OCI-LY7 (cell line): Measurements from ENCODE around the gene TGFB1. TPM values are rescaled to one million over a fixed set of nuclear protein-coding genes. Genes with fewer than 3 reads are reported as not detected.
A peak's percentile ranks its signal among the peaks of the same experiment; 100 is the strongest.

Source experiments
- BruUV-seq: library from RNA; stranded (reverse); fragments of 400-500 nt; replicated peaks from 2 replicates; lab custom pipeline; 2021; lab: Mats Ljungman, UMichigan
- CTCF ChIA-PET: fragments of 300-600 bp; sonication (Branson Sonifier 250); formaldehyde crosslinking; loops from one replicate; lab custom pipeline; 2022; ENCODE audit warnings: antibody characterized with exemption; ENCODE audit not compliant: unreplicated experiment; lab: Charles Lee
- POLR2A ChIA-PET: fragments of 300-600 bp; sonication (Branson Sonifier 250); formaldehyde crosslinking; loops from one replicate; lab custom pipeline; 2022; ENCODE audit warnings: antibody characterized with exemption; lab: Charles Lee
- DNase-seq: peaks from one replicate; pipeline ENCODE4 v3.0.0-alpha.2; 2015; ENCODE audit warnings: low spot score
- H2AFZ ChIP-seq: fragments of 200-600 bp; sonication (generic), shearing (Covaris generic); 2 replicates; pipeline ENCODE4 v1.6.1; 2014; ENCODE audit warnings: mild to moderate bottlenecking, antibody characterized with exemption, low read length, moderate library complexity
- H3K27ac ChIP-seq: fragments of 200-600 bp; sonication (generic); 2 replicates; pipeline ENCODE4 v1.5.1; 2014; ENCODE audit warnings: mixed run types, low read depth, mild to moderate bottlenecking, moderate library complexity, low read length, inconsistent platforms; ENCODE audit not compliant: poor library complexity, severe bottlenecking
- H3K36me3 ChIP-seq: fragments of 200-600 bp; sonication (generic); 2 replicates; pipeline ENCODE4 v1.6.1; 2014; ENCODE audit warnings: mild to moderate bottlenecking, antibody characterized with exemption, low read length, moderate library complexity, mixed read lengths; ENCODE audit not compliant: insufficient read depth
- H3K4me1 ChIP-seq: fragments of 200-600 bp; sonication (generic); 2 replicates; pipeline ENCODE4 v1.5.1; 2014; ENCODE audit warnings: mild to moderate bottlenecking, low read length; ENCODE audit not compliant: insufficient read depth, poor library complexity, severe bottlenecking
- H3K4me2 ChIP-seq: fragments of 200-600 bp; sonication (generic); 2 replicates; pipeline ENCODE4 v1.6.1; 2014; ENCODE audit warnings: mild to moderate bottlenecking, low read length
- H3K4me3 ChIP-seq: fragments of 200-600 bp; sonication (generic); 2 replicates; pipeline ENCODE4 v1.5.1; 2014; ENCODE audit warnings: mild to moderate bottlenecking, low read depth, low read length; ENCODE audit not compliant: poor library complexity, severe bottlenecking
- H3K79me2 ChIP-seq: fragments of 200-600 bp; sonication (generic); 2 replicates; pipeline ENCODE4 v1.6.1; 2016; ENCODE audit warnings: low read depth, mild to moderate bottlenecking, low read length, moderate library complexity, mixed read lengths; ENCODE audit not compliant: insufficient read depth
- H3K9me2 ChIP-seq: fragments of 200-600 bp; sonication (generic); 2 replicates; pipeline ENCODE4 v1.6.1; 2016; ENCODE audit warnings: mild to moderate bottlenecking, low read length, mixed read lengths; ENCODE audit not compliant: insufficient read depth
- H3K9me3 ChIP-seq: fragments of 200-600 bp; sonication (generic); 2 replicates; pipeline ENCODE4 v1.6.1; 2014; ENCODE audit warnings: mild to moderate bottlenecking, mixed run types, low read length, mixed read lengths
- H4K20me1 ChIP-seq: fragments of 200-600 bp; sonication (generic); 2 replicates; pipeline ENCODE4 v1.6.1; 2014; ENCODE audit warnings: mild to moderate bottlenecking, antibody characterized with exemption, low read length, moderate library complexity, mixed read lengths; ENCODE audit not compliant: insufficient read depth
- CTCF ChIP-seq: fragments of 200-600 bp; sonication (generic); conservative IDR thresholded peaks from 2 replicates; pipeline ENCODE4 v1.5.1; 2014; ENCODE audit warnings: mild to moderate bottlenecking, antibody characterized with exemption, low read length, moderate library complexity, mixed read lengths
- EZH2phosphoT487 ChIP-seq: fragments of 200-600 bp; sonication (generic); IDR thresholded peaks from 2 replicates; pipeline ENCODE4 v1.6.1; 2018; ENCODE audit warnings: low read depth, borderline replicate concordance, mild to moderate bottlenecking, mixed run types, antibody characterized with exemption, low read length, moderate library complexity, mixed read lengths
- intact Hi-C: fragments of 100-400 bp; cut with micrococcal nuclease; formaldehyde crosslinking; loops from one replicate; pipeline ENCODE4 v1.10.0; 2022; ENCODE audit not compliant: unreplicated experiment
- total RNA-seq, 2 experiments: library from RNA; depleted of rRNA in 1 of 2; stranded (reverse); fragments of >200 nt in 1 of 2; shearing (Covaris generic) in 1 of 2; gene quantifications; 2 replicates each; pipeline ENCODE4 v1.2.3, GENCODE V29; 2014 to 2022

TGFB1 gene
- total RNA-seq, 2 experiments from 2014 or later = 15.5 to 88.8 TPM

GRCh38 chr19:41339936-41340335 is 13.8 kb downstream of the TGFB1 start:
- H4K20me1 ChIP-seq = no peaks in the 10 kb centered on the region; the same call in 1 of the 2 replicates
- H3K36me3 ChIP-seq = peaks cover 85% of the 10 kb centered on the region
- H3K27ac ChIP-seq = no peak overlapping the region
- H3K4me1 ChIP-seq = no peaks in the 10 kb centered on the region
- DNase-seq = no peak
- H2AFZ ChIP-seq = no peak overlapping the region
- intact Hi-C loops = no loop called here
- TSS peak; percentile 90 for BruUV-seq
- H3K4me2 ChIP-seq = no peak overlapping the region
- no peak for TF ChIP-seq CTCF
- TF ChIP-seq EZH2phosphoT487 = no peak
- no peaks in the 10 kb centered on the region for H3K9me3 ChIP-seq
- H3K79me2 ChIP-seq = no peaks in the 10 kb centered on the region
- ChIA-PET POLR2A (interaction anchor here (1.0 kb wide), 1 partner anchor 9 kb away, joined by 3 read pairs; no protein-coding TSS in a partner anchor), CTCF (no interaction called here)
- H3K4me3 ChIP-seq = no peak overlapping the region
- H3K9me2 ChIP-seq = no peaks in the 10 kb centered on the region

- H3K4me2 ChIP-seq = no peak overlapping the region
- H3K4me1 ChIP-seq = no peaks in the 10 kb centered on the region
Measured at GRCh38 chr19:41335467-41335866, 18.3 kb downstream of the TGFB1 start.

More at GRCh38 chr19:41335467-41335866, 18.3 kb downstream of the TGFB1 start:
- intact Hi-C loops = no loop called here
- Histone ChIP-seq H3K9me2 (no peaks in the 10 kb centered on the region), H3K27ac (no peak overlapping the region), H3K4me3 (no peak overlapping the region), H3K36me3 (peaks cover 89% of the 10 kb centered on the region), H3K79me2 (no peaks in the 10 kb centered on the region), H3K9me3 (no peaks in the 10 kb centered on the region), H2AFZ (no peak overlapping the region), H4K20me1 (no peaks in the 10 kb centered on the region; the same call in 1 of the 2 replicates)
- CTCF ChIA-PET = no interaction called here
- TF ChIP-seq CTCF (no peak), EZH2phosphoT487 (no peak)
- POLR2A ChIA-PET = no interaction called here
- DNase-seq = no peak
- no TSS peak for BruUV-seq
